ENCODE results near the gene HTRA3.

Gene HTRA3

GRCh38 chr4:8269535-8270417 is at the start of gene HTRA3:
Gene HTRA3, plus strand, starts transcription at chr4:8269754. Its CDS starts 215 bp downstream, at chr4:8269969.
- DNase-seq = no peak

DNA sequence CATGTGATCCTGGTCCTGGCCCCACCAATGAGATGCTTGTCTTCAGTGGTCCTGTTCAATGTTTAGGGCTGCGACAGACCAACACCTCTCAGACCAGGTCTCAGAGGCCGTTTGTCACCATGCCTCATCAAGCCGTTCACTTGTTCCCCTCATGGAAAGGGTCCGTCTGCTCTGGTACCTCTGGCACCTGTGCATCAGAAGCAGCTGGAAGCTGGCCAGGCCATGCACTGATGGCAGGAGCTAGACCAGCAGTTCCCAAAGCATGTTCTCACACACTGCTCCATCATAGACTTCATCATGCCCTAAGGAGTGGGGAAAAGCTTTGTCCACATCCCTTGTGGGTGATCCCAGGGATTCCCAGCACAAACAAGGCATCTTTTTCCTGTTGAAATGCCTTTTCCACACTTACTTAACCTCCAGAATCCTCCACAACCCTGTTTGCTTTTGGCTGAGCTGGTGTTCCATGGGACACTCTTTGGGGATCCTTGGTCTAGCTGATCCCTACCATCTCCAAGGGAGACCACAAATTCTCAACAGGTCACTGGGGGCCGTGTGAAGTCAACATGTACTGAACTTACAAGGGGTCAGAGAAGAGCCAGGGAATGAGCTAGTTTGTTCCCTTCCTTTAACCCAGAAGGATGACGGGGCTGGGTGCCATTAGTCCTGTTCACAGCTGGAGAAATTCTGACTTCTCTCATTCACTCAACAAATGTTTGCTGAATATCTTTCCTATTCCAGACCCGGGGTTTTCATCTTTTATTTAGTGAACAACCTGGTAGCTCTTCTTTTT is 48.7 kb upstream of the HTRA3 start:
- DNase-seq = no peak

- no peak for DNase-seq
Observed at GRCh38 chr4:8221476-8221875, 48.1 kb upstream of the HTRA3 start.

- no peak for DNase-seq
Observed at GRCh38 chr4:8221985-8222384, 47.6 kb upstream of the HTRA3 start.

DNA sequence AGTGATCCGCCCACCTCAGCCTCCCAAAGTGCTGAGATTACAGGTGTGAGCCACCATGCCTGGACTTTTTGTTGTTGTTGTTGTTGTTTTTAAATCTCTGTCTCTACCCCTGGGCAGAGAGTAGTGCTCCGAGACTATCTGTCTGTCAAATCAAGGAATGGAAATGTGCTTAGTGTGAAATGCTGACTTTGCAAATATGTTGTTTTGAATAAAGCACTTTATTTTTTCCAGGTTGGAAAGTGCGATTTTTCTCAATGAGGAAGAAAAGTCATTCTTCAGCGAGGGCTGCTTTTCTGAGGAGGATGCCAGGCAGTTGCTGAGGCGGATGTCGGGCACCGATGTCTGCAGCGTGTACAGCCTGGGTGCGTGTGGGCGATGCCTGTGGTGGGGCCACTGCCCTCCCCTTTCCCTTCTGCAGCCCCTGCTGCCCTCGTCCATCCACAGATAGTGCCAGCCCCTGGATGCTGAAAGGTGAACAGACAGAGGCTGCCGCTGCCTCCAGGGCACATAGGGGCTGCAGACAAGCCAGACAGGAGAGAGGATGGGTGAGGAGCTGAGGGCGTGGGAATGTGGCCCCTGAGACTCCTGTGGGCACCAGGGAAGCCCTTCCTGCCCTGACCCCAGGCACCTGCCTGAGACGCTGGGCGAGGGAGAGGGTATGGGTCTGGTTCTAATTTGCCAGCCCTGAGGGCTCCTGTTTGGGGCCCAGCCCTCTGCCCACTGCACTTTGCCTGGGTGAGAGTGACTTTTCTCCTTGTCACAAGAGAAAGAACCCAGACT is 46.8 kb upstream of the HTRA3 start:
- no peak for DNase-seq

GRCh38 chr4:8224267-8224974 is 45.1 kb upstream of the HTRA3 start:
- DNase-seq = no peak

DNA sequence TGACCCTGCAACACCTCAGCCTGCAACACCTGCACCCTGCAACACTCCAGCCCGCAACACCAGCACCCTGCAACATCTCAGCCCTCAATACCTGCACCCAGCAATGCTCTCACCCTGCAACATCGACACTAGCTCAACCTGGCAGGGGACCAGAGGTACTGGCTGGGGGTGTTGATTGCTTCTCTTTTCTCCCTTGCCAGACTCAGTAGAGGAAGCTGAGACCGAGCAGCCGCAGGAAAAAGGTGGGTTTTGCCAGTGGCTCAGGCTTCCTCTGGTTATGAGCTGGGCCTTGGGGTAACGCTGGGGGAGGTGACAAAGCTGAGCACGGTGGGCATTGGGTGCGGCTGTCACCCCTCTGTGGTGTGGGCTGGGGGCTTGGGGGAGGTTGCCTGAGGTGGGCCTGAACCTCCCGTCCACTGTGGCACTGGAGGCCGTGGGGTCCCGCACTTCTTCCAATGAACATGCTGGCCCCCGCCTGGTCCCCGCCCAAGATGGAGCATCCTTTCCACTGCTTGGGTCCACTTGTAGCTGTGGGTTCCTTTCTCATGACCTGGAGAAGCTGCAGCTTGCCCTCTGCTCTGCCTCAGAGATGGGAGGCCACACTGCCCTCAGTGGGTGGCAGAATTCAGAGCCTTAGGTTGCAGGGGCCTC is 44.5 kb upstream of the HTRA3 start:
- peak; percentile 19 for DNase-seq

GRCh38 chr4:8225706-8226443 is 43.7 kb upstream of the HTRA3 start:
- no peak for DNase-seq

GRCh38 chr4:8227201-8227770 is 42.3 kb upstream of the HTRA3 start:
- no peak for DNase-seq

DNA sequence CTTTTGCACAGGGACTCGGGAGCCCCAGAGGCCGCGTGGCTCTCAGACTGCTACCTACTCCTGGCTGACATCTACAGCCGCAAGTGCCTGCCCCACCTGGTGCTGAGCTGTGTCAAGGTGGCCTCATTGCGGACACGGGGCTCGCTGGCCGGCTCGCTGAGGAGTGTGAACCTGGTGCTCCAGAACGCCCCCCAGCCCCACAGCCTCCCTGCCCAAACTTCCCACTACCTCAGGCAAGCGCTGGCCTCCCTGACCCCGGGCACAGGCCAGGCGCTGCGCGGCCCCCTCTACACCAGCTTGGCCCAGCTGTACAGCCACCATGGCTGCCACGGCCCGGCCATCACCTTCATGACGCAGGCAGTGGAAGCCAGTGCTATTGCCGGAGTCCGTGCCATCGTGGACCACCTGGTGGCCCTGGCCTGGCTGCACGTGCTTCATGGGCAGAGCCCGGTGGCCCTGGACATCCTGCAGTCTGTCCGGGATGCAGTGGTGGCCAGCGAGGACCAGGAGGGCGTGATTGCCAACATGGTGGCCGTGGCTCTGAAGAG is 41.7 kb upstream of the HTRA3 start:
- DNase-seq = no peak

GRCh38 chr4:8228319-8229250 is 41.0 kb upstream of the HTRA3 start:
- peak; percentile 68 for DNase-seq

- peak; percentile 26 for DNase-seq
Observed at GRCh38 chr4:8229331-8229975, 40.1 kb upstream of the HTRA3 start.

DNA sequence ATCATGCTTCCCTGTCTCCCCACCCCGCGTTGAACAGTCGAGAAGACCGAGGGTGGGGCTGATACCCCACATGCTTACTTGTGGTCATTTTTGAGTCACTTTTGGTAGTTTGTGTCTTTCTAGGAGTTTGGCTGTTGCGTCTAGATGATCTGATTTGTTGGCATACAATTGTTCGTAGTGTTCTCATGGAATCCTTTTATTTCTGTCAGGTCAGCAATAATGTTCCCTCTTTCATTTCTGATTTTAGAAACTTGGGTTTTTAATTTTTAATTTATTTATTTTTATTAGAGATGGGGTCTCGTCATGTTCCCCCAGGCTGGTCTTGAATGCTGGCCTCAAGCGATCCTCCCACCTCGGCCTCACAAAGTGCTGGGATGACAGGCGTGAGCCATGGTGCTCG is 39.5 kb upstream of the HTRA3 start:
- DNase-seq = no peak

DNA sequence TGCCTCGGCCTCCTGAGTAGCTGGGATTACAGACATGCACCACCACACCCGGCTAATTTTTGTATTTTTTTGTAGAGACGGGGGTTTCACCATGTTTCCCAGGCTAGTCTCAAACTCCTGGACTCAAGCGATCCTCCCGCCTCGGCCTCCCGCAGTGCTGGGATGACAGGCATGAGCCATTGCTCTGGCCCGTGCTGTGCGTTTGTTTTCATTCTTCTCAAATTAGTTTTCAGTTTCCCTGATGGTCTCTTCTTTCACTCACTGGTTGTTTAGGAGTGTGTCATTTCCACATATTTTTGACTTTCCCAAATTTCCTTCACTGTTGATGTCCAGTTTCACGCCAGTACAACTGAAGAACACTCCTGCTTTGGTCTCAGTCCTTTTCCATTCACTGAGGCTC is 38.7 kb upstream of the HTRA3 start:
- DNase-seq = no peak

GRCh38 chr4:8231551-8232049 is 38.0 kb upstream of the HTRA3 start:
- DNase-seq = no peak

DNA sequence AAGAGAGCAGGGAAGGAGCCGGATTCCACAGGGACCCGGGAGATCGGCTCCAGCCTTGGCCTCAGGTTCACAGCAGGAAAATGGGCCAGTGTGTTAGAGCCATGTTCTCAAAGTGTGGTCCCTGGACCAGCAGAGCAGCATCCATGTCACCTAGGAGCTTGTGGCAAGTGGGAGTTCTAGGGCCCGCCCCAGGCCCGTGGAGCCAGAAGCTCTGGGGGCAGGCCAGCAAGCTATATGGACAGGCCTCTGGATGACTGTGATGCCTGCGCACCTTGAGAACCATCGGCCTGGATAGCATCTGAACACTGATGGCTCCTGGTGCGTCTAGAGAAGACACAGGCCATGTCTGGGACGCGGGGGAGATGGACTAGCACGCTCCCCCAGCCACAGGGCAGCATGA is 36.8 kb upstream of the HTRA3 start:
- no peak for DNase-seq

GRCh38 chr4:8233672-8234484 is 35.7 kb upstream of the HTRA3 start:
- no peak for DNase-seq

DNA sequence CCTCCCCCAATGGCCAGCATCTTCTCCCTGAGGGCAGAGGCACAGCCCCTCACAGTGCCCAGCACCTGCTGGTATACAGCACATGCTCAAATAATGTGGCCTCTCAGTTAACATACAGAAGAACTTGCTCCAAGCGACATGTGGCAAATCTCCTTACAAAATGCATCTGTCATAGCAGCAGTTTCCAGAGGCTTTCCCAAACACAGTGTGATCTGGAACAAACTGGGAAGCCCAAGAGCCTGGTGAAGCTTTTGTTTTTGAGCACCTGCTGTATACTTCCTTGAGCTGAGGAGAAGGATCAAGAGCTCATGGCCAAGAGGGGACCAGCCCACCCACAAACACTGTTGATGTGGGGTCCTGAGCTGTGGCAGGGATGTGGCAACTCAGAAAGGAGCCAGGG is 34.8 kb upstream of the HTRA3 start:
- no peak for DNase-seq

All from activated gamma-delta T cell treated with Interleukin-2 at 50 U/mL for 16 hours (primary cell).